BLaER1 treated with 17β-estradiol and CSF1 and Interleukin-3, amounts not matched to agents 10 nM and 100 nM (cell line): Measurements from ENCODE around the gene COA7.
"Not testable (repeated sequence)": the region's sequence is repeated elsewhere in the genome, so short reads cannot be mapped to it uniquely, and the experiment has no call there.

Source experiments
- H3K27ac ChIP-seq, 11 experiments: shearing (Covaris generic); formaldehyde crosslinking; 2 replicates each; pipeline ENCODE4 v1.8.1; 2022
- H3K27me3 ChIP-seq, 11 experiments: shearing (Covaris generic); formaldehyde crosslinking; 2 replicates each; pipeline ENCODE4 v1.8.1; 2022
- H3K36me3 ChIP-seq, 11 experiments: shearing (Covaris generic); formaldehyde crosslinking; 2 replicates each; pipeline ENCODE4 v1.8.1; 2022
- H3K4me1 ChIP-seq, 10 experiments: shearing (Covaris generic); formaldehyde crosslinking; 2 replicates each; pipeline ENCODE4 v1.8.1; 2022
- H3K4me2 ChIP-seq, 11 experiments: shearing (Covaris generic); formaldehyde crosslinking; 2 replicates each; pipeline ENCODE4 v1.8.1; 2022
- H3K4me3 ChIP-seq, 10 experiments: shearing (Covaris generic); formaldehyde crosslinking; 2 replicates each; pipeline ENCODE4 v1.8.1; 2022
- H3K9ac ChIP-seq, 11 experiments: shearing (Covaris generic); formaldehyde crosslinking; 2 replicates each; pipeline ENCODE4 v1.8.1; 2022
- H3K9me3 ChIP-seq, 11 experiments: shearing (Covaris generic); formaldehyde crosslinking; replicated peaks in 1 of 11; 2 replicates each; pipeline ENCODE4 v1.8.1; 2022
- H4K20me1 ChIP-seq, 11 experiments: shearing (Covaris generic); formaldehyde crosslinking; 2 replicates each; pipeline ENCODE4 v1.8.1; 2022
- Cebpa-rat ChIP-seq, 11 experiments: shearing (Covaris generic); IDR thresholded peaks; 2 replicates each; pipeline ENCODE4 v1.8.1; 2022

COA7 gene

GRCh38 chr1:52709016-52709415, 10.9 kb upstream of the COA7 start:
- H3K9ac ChIP-seq, result no peak overlapping the region
- no peaks in the 10 kb centered on the region for H3K27me3 ChIP-seq
- no peaks in the 10 kb centered on the region for H3K36me3 ChIP-seq
- TF ChIP-seq Cebpa-rat (IDR thresholded peaks at IDR 0.05), result no peak
- no peak overlapping the region for H3K4me3 ChIP-seq
- H3K4me2 ChIP-seq, result no peak overlapping the region
- H3K9me3 ChIP-seq, result peaks cover 0 to 5% (median 0%) of the 10 kb centered on the region in 11 experiments; a peak in 1 of 22 replicates
- no peak overlapping the region for H3K27ac ChIP-seq
- H4K20me1 ChIP-seq, result no peaks in the 10 kb centered on the region
- H3K4me1 ChIP-seq, result peaks cover 0 to 26% (median 23%) of the 10 kb centered on the region in 10 experiments; a peak in 15 of 20 replicates

DNA sequence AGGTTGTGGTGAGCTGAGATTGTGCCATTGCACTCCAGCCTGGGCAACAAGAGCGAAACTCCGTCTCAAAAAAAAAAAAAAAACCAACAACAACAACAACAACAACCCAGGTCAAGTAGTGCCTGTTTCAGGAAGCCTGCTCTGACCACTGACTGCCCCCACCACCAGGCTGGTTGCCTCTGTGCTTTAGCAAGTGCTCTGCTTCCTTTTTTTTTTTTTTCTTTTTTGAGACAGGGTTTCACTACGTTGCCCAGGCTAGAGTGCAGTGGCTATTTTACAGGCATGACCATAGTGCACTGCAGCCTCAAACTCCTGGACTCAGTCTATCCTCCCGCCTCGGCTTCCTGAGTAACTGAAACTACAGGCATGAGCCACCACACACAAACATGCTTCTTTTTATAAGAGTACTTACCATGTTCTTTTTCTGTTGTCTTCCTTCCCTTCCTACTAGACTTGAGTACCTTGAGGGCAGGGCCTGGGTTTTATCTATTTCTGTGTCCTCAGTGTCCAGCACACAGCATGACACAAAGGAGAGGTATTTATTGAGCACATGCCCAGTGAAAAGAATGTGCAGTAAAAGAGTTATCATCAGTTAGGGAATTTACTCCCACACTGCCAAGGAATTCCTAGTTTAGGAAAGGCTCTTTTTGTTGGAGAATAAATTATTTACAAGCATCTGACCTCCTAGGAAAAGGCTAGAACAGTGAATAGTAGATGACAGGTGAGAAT, 9.9 kb upstream of the COA7 start:
- Histone ChIP-seq H3K9ac (no peak overlapping the region), H3K4me3 (no peak overlapping the region), H3K4me2 (peak overlapping the region in 6 of 11 experiments; percentile 12 to 81 (median 52); a peak in 11 of 22 replicates), H3K27ac (peak overlapping the region in 3 of 11 experiments; percentile 32 to 41 (median 35); a peak in 4 of 22 replicates), H3K9me3 (peaks cover 0 to 5% (median 0%) of the 10 kb centered on the region in 11 experiments; a peak in 1 of 22 replicates), H4K20me1 (no peaks in the 10 kb centered on the region), H3K36me3 (no peaks in the 10 kb centered on the region), H3K4me1 (peaks cover 6 to 36% (median 31%) of the 10 kb centered on the region in 10 experiments), H3K27me3 (no peaks in the 10 kb centered on the region)
- TF ChIP-seq Cebpa-rat (IDR thresholded peaks at IDR 0.05), result no peak

DNA sequence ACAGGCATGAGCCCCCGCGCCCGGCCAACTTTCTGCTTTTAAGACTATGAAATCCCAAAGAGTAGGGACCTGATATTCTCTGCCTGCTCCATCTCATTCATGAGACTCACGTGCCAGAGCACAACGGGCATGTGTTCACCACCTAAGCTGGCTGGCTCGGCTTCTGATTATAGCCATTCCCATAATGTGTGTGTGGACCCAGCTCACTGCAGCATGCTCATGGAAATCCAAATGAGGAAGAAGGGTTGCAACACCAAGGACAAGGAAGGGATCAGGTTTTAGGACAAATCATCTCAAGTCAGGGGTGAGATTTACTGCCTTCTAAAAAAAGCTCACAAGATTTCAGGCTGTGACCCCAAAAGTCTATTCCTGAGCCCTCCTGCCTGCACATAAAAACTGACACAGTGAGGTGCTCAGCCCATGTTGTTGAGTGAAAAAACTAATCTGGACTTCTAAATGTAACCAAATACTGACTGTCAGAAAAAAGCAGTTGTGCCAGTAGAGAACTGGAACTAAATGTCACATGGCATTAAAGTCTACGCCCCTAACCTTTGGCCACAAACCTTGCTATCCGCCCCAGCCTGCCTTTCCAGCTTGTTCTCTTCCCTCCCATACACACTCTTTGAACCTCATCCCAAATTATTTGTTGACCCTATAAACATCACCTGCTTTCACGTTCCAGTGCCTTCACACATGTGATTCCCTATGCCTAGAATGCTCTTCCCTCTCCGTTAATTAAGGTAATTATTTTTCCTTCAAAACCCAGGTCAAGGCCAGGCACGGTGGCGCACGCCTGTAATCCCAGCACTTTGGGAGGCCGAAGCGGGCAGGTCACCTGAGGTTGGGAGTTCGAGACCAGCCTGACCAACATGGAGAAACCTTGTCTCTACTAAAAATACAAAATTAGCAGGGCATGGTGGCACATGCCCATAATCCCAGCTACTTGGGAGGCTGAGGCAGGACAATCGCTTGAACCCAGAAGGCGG, 9.1 kb upstream of the COA7 start:
- peaks cover 12 to 43% (median 31%) of the 10 kb centered on the region in 10 experiments for H3K4me1 ChIP-seq
- no peak overlapping the region for H3K4me3 ChIP-seq
- H3K9me3 ChIP-seq, result peaks cover 0 to 2% (median 0%) of the 10 kb centered on the region in 11 experiments; a peak in 1 of 22 replicates
- no peaks in the 10 kb centered on the region for H3K36me3 ChIP-seq
- H3K27ac ChIP-seq, result peak overlapping the region in 3 of 11 experiments; percentile 32 to 41 (median 35); a peak in 5 of 22 replicates
- no peaks in the 10 kb centered on the region for H4K20me1 ChIP-seq
- H3K9ac ChIP-seq, result no peak overlapping the region
- H3K4me2 ChIP-seq, result peak overlapping the region in 6 of 11 experiments; percentile 22 to 81 (median 52); a peak in 11 of 22 replicates
- no peak for TF ChIP-seq Cebpa-rat (IDR thresholded peaks at IDR 0.05)
- H3K27me3 ChIP-seq, result no peaks in the 10 kb centered on the region

- no peak overlapping the region for H3K27ac ChIP-seq
- no peak for TF ChIP-seq Cebpa-rat (IDR thresholded peaks at IDR 0.05)
Observed at GRCh38 chr1:52706136-52706670, 8.1 kb upstream of the COA7 start.

DNA sequence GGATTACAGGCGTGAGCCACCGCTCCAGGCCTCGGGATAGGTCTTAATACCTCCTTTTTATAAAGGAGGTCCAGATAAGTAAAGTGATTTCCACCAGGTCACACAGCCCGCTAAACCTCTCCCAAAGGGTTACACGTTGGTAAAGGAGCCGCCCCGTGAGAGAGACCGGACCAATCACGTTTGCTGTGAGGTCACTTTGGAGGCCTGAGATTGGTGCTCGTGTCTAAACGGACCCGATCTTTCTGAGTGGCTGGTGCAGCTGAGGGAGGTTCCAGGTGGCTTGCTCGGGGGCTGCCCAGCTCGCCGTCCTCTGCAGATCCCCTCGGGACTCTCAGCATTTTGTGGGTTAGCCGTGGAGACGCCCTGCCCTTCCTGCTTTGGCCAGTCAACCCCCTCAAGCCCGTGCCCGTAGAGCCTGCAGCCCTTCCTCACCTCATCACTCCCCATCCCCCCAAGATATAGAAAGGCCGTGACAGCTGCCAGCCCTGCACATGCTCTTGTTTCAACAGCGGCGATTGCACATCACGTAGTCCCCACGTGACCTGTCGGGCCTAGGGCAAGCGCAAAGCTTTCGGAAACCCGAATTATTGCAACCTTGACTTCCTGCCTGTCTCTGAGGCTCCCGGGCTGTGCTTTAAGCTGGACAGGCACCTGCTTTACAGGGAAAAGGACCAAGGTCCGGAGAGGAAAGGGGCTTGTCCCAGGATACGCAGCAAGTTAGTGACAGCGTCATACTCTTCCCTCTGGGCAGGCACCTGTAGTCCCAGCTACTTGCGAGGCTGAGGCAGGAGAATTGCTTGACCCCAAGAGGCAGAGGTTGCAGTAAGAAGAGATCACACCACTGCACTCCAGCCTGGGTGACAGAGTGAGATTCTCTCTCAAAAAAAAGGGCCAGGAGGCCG, 5.0 kb upstream of the COA7 start:
- no peaks in the 10 kb centered on the region for H3K27me3 ChIP-seq
- H3K27ac ChIP-seq, result peak overlapping the region; percentile 66 to 79 (median 76)
- H4K20me1 ChIP-seq, result no peaks in the 10 kb centered on the region
- peak overlapping the region; percentile 54 to 76 (median 70) for H3K9ac ChIP-seq
- TF ChIP-seq Cebpa-rat (IDR thresholded peaks at IDR 0.05), result peak in 8 of 11 experiments; percentile 24 to 94 (median 58); a peak in 13 of 22 replicates
- H3K4me2 ChIP-seq, result peak overlapping the region; percentile 61 to 87 (median 81)
- H3K9me3 ChIP-seq, result no peaks in the 10 kb centered on the region
- no peaks in the 10 kb centered on the region for H3K36me3 ChIP-seq
- peaks cover 18 to 48% (median 33%) of the 10 kb centered on the region in 10 experiments for H3K4me1 ChIP-seq
- H3K4me3 ChIP-seq, result peak overlapping the region; percentile 10 to 70 (median 55)

More at GRCh38 chr1:52706136-52706670, 8.1 kb upstream of the COA7 start:
- Histone ChIP-seq H3K36me3 (no peaks in the 10 kb centered on the region), H3K9ac (no peak overlapping the region), H3K4me3 (no peak overlapping the region), H3K4me1 (peaks cover 12 to 43% (median 31%) of the 10 kb centered on the region in 10 experiments), H4K20me1 (no peaks in the 10 kb centered on the region), H3K9me3 (no peaks in the 10 kb centered on the region), H3K4me2 (peak overlapping the region in 7 of 11 experiments; percentile 3 to 81 (median 51); a peak in 9 of 22 replicates), H3K27me3 (no peaks in the 10 kb centered on the region)

DNA sequence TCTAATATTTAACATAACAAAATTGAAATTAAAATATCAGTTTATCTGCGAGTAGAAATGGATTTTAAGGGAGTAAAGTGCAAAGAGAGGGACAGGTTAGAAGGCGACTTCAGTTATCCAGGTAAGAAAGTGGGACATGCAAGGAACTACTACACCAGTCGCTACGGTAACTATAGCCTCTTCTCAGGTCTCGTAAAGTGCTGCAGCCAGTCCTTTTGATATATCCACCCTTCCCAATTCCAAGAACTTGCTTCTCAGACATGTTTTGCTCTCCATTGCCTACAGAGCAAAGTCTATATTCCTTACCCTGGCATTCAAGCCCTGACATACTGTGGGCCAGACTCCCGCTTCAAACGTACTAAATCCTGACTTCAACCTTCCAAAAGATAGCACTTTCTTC, 2.5 kb downstream of the COA7 start:
- Histone ChIP-seq H3K4me2 (peak overlapping the region; percentile 6 to 90 (median 34); a peak in 10 of 22 replicates), H3K27me3 (no peaks in the 10 kb centered on the region), H3K4me1 (peaks cover 6 to 54% (median 25%) of the 10 kb centered on the region in 10 experiments; a peak in 18 of 20 replicates), H3K9me3 (no peaks in the 10 kb centered on the region), H3K36me3 (peaks cover 23 to 58% (median 40%) of the 10 kb centered on the region in 11 experiments), H3K27ac (no peak overlapping the region), H3K4me3 (no peak overlapping the region), H4K20me1 (peaks cover 0 to 56% (median 32%) of the 10 kb centered on the region in 11 experiments; a peak in 17 of 22 replicates), H3K9ac (no peak overlapping the region)
- no peak for TF ChIP-seq Cebpa-rat (IDR thresholded peaks at IDR 0.05)

DNA sequence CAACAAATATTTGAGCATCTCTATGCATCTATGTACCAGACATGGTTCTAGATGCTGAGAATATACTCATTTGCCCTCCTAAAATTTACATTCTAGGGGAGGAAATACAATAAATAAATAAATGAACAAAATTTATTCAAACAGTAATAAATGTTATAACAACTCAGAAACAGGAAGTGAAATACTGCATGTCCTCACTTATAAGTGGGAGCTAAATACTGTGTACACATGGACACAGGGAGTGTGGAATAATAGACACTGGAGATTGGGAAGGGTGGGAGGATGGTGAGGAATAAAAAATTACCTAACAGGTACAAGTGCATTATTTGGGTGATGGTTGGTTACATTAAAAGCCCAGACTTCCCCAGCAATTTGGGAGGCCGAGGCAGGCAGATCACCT, 4.3 kb downstream of the COA7 start:
- peaks cover 31 to 75% (median 58%) of the 10 kb centered on the region in 11 experiments for H3K36me3 ChIP-seq
- H3K27ac ChIP-seq, result no peak overlapping the region
- H3K4me3 ChIP-seq, result no peak overlapping the region
- H3K4me2 ChIP-seq, result peak overlapping the region in 1 of 11 experiments; percentile 25; a peak in 1 of 22 replicates
- H3K4me1 ChIP-seq, result peaks cover 6 to 62% (median 24%) of the 10 kb centered on the region in 10 experiments; a peak in 18 of 20 replicates
- H3K9me3 ChIP-seq, result no peaks in the 10 kb centered on the region
- H4K20me1 ChIP-seq, result peaks cover 0 to 69% (median 33%) of the 10 kb centered on the region in 11 experiments; a peak in 17 of 22 replicates
- H3K9ac ChIP-seq, result no peak overlapping the region
- TF ChIP-seq Cebpa-rat (IDR thresholded peaks at IDR 0.05), result no peak
- no peaks in the 10 kb centered on the region for H3K27me3 ChIP-seq

GRCh38 chr1:52693351-52693750, 4.8 kb downstream of the COA7 start:
- Histone ChIP-seq H4K20me1 (peaks cover 0 to 74% (median 33%) of the 10 kb centered on the region in 11 experiments; a peak in 17 of 22 replicates), H3K4me1 (peaks cover under 1 to 57% (median 19%) of the 10 kb centered on the region in 10 experiments; a peak in 18 of 20 replicates), H3K36me3 (peaks cover 36 to 80% (median 63%) of the 10 kb centered on the region in 11 experiments)
- H3K4me3 ChIP-seq, H3K27ac ChIP-seq, H3K27me3 ChIP-seq, H3K9me3 ChIP-seq, H3K4me2 ChIP-seq, H3K9ac ChIP-seq: not testable (repeated sequence)
